Bronchial epithelial cell (primary cell): Measurements from ENCODE around the gene CASK. TPM values are rescaled to one million over a fixed set of nuclear protein-coding genes. Genes with fewer than 3 reads are reported as not detected.
A peak's percentile ranks its signal among the peaks of the same experiment; 100 is the strongest.

Experiments used
- DNase-seq: peaks from one replicate; pipeline ENCODE4 v3.0.0-alpha.2; 2010; ENCODE audit warnings: low read depth
- FAIRE-seq: peaks from 2 replicates; lab custom pipeline; 2011; peaks lifted over from hg19 to GRCh38; lab: Jason Lieb, UNC
- H3K27me3 ChIP-seq: 2 replicates; pipeline ENCODE4 v1.5.1; 2011; ENCODE audit warnings: low read length; ENCODE audit not compliant: control insufficient read depth, insufficient read depth
- H3K36me3 ChIP-seq: 2 replicates; pipeline ENCODE4 v1.5.1; 2011; ENCODE audit warnings: low read length; ENCODE audit not compliant: control insufficient read depth, insufficient read depth
- H3K4me3 ChIP-seq: 2 replicates; pipeline ENCODE4 v1.5.1; 2011; ENCODE audit warnings: mild to moderate bottlenecking, low read depth, low read length, control low read depth
- total RNA-seq: library from RNA; depleted of rRNA; stranded (reverse); fragments of >200 nt; gene quantifications from 2 replicates; pipeline ENCODE4 v1.2.1, GENCODE V29; 2014
- TF ChIP-seq, protein P1 (sequence below): IDR thresholded peaks from 2 replicates; pipeline ENCODE4 v1.5.1; 2011; ENCODE audit warnings: mild to moderate bottlenecking, moderate library complexity, low read length, control low read depth, inconsistent platforms; ENCODE audit not compliant: insufficient read depth, severe bottlenecking

The CASK gene
- total RNA-seq, 1 donor from 2014 or later, result 141 TPM

GRCh38 chrX:41921492-41922430 is 1.6 kb downstream of the CASK start:
- no peak for FAIRE-seq
- TF ChIP-seq, protein P1, sequence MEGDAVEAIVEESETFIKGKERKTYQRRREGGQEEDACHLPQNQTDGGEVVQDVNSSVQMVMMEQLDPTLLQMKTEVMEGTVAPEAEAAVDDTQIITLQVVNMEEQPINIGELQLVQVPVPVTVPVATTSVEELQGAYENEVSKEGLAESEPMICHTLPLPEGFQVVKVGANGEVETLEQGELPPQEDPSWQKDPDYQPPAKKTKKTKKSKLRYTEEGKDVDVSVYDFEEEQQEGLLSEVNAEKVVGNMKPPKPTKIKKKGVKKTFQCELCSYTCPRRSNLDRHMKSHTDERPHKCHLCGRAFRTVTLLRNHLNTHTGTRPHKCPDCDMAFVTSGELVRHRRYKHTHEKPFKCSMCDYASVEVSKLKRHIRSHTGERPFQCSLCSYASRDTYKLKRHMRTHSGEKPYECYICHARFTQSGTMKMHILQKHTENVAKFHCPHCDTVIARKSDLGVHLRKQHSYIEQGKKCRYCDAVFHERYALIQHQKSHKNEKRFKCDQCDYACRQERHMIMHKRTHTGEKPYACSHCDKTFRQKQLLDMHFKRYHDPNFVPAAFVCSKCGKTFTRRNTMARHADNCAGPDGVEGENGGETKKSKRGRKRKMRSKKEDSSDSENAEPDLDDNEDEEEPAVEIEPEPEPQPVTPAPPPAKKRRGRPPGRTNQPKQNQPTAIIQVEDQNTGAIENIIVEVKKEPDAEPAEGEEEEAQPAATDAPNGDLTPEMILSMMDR, result no peak
- Histone ChIP-seq H3K27me3 (no peaks in the 10 kb centered on the region), H3K36me3 (no peaks in the 10 kb centered on the region), H3K4me3 (peak overlapping the region; percentile 76)
- peak; percentile 79 for DNase-seq

DNA sequence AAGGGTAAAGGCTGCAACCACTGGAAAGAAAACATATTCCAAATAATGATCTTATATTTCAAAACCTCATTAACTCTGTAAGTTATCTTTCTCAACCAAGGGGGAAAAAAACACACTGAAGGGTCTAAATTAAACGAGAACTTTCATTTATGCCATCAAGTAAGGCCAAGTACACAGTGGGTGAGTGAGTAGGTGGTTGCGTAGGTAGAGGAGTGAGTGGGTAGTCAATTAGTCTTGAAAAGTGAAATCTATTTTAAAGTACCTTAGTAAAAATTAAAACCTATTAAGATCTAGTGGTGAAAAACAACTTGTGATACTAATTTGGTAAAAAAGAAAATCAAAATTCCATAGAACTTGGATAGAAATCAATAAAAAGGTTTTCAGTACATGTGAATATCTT is 3.5 kb downstream of the CASK start:
- TF ChIP-seq, protein P1, result no peak
- DNase-seq (no peak), FAIRE-seq (no peak)
- no peaks in the 10 kb centered on the region for H3K36me3 ChIP-seq
- H3K27me3 ChIP-seq, result no peaks in the 10 kb centered on the region
- no peak overlapping the region for H3K4me3 ChIP-seq

- DNase-seq (no peak), FAIRE-seq (no peak)
- TF ChIP-seq, protein P1, result no peak
- Histone ChIP-seq H3K4me3 (no peak overlapping the region), H3K27me3 (no peaks in the 10 kb centered on the region), H3K36me3 (no peaks in the 10 kb centered on the region)
These were observed 5.8 kb downstream of the CASK start for GRCh38 chrX:41917517-41917916.

GRCh38 chrX:41913476-41913875 is 9.9 kb downstream of the CASK start:
- TF ChIP-seq, protein P1, result no peak
- no peak overlapping the region for H3K4me3 ChIP-seq
- no peaks in the 10 kb centered on the region for H3K27me3 ChIP-seq
- H3K36me3 ChIP-seq, result no peaks in the 10 kb centered on the region
- no peak for DNase-seq
- no peak for FAIRE-seq

- no peak for FAIRE-seq
- no peaks in the 10 kb centered on the region for H3K27me3 ChIP-seq
- no peaks in the 10 kb centered on the region for H3K36me3 ChIP-seq
- no peak overlapping the region for H3K4me3 ChIP-seq
- TF ChIP-seq, protein P1, result no peak
- peak; percentile 62 for DNase-seq
These were observed 10.4 kb downstream of the CASK start for GRCh38 chrX:41912923-41913322.
